ENCODE measurements around the gene RAD51B. TPM values are rescaled to one million over a fixed set of nuclear protein-coding genes. Genes with fewer than 3 reads are reported as not detected.

The RAD51B gene
- total and polyA plus RNA-seq, 4 donors, result 2.5 to 95.0 (median 9.6) TPM

DNA sequence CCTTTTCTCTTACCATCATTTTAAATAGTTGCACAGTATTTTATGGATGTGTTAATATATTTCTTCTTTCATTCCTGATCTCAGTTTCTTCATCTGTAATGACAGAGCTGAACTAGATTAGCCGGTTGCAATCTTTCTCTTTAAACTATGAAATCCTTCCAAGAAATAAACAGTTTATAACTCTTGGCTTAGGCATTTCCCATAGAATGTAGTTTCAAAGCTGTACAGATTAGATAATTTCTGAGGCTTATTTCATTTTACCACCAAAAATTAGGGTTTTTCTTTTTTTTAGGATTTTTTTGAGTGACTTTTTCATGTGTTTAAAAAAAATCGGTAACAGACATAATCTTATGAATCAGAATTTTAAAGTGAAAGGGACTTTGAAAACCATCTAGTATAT is 144.0 kb downstream of the RAD51B start:
- no peak overlapping the region for H3K27ac ChIP-seq (ENCODE audit: low read depth in 1 of 2, low read length in 1 of 2)
- peak in 2 of 3 donors; percentile 80 to 81 for DNase-seq
- H3K27me3 ChIP-seq (ENCODE audit: control insufficient read depth in 3 of 3, insufficient read depth in 3 of 3, low read length in 2 of 3), result no peaks in the 10 kb centered on the region
- H3K36me3 ChIP-seq (ENCODE audit: control insufficient read depth in 4 of 4, insufficient read depth in 4 of 4, low read length in 4 of 4), result no peaks in the 10 kb centered on the region
- peak overlapping the region in 1 of 2 donors; percentile 40 for H3K9ac ChIP-seq (ENCODE audit: insufficient read depth in 1 of 2, low read length in 2 of 2)
- H3K4me1 ChIP-seq (ENCODE audit: control insufficient read depth in 5 of 5, insufficient read depth in 5 of 5, low read length in 5 of 5), result peaks cover 0 to 60% (median 8%) of the 10 kb centered on the region in 5 donors
- WGBS, 2 donors, result 32 to 64% methylated on average over 2 of the region's 2 CpGs
- TF ChIP-seq, protein P1, sequence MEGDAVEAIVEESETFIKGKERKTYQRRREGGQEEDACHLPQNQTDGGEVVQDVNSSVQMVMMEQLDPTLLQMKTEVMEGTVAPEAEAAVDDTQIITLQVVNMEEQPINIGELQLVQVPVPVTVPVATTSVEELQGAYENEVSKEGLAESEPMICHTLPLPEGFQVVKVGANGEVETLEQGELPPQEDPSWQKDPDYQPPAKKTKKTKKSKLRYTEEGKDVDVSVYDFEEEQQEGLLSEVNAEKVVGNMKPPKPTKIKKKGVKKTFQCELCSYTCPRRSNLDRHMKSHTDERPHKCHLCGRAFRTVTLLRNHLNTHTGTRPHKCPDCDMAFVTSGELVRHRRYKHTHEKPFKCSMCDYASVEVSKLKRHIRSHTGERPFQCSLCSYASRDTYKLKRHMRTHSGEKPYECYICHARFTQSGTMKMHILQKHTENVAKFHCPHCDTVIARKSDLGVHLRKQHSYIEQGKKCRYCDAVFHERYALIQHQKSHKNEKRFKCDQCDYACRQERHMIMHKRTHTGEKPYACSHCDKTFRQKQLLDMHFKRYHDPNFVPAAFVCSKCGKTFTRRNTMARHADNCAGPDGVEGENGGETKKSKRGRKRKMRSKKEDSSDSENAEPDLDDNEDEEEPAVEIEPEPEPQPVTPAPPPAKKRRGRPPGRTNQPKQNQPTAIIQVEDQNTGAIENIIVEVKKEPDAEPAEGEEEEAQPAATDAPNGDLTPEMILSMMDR (IDR thresholded peaks at IDR 0.05; ENCODE audit: control extremely low read depth, extremely low read depth), result no peak
- no peak overlapping the region for H3K4me3 ChIP-seq
- ATAC-seq (ENCODE audit: insufficient read depth, low FRiP score), result no peak
- H3K9me3 ChIP-seq (ENCODE audit: control insufficient read depth in 4 of 4, insufficient read depth in 3 of 4, low read length in 3 of 4), result no peaks in the 10 kb centered on the region

DNA sequence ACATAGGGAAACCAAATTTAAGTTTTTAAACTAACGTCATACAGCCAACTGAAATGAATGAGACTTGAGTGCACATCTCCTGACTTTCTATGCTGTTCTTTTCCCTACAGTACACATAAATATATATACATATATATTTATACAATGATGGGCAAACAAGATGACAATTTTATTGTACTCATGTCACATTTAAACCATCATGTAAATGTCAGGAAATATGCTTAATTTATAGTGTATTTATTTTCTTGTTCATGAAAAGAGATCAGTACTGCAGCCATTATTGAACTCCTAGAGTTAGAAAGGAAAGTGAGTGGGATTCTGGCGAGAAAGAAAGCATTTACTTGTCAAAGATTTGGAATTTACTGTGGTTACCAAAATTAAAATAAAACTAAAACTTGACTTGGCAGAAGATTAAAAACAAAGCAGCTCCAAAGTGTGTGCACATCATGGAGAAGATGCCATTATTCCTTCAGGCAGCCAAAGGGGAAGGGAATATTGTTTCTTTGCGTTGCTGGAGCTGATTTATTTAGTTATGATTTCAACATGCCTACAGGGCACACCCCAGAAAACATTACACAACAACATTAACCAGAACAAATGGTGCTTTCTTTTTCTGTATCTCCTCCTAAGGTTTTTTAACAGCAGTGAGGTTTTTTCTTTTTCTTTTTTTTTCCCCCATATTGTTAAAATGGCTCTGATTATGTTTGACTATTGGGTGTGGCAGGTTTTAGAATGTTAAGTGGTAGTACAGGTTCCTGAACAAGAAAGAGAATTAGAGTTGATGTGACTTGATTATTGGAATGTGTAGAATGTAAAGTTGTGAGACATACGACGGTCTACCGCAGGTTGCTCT is 144.6 kb downstream of the RAD51B start:
- DNase-seq (peak; percentile 37 to 94 (median 91)), ATAC-seq (ENCODE audit: insufficient read depth, low FRiP score) (no peak)
- TF ChIP-seq, protein P1 (IDR thresholded peaks at IDR 0.05; ENCODE audit: control extremely low read depth, extremely low read depth), result no peak
- Histone ChIP-seq H3K27me3 (ENCODE audit: control insufficient read depth in 3 of 3, insufficient read depth in 3 of 3, low read length in 2 of 3) (no peaks in the 10 kb centered on the region), H3K4me1 (ENCODE audit: control insufficient read depth in 5 of 5, insufficient read depth in 5 of 5, low read length in 5 of 5) (peaks cover 0 to 55% (median 8%) of the 10 kb centered on the region in 5 donors), H3K36me3 (ENCODE audit: control insufficient read depth in 4 of 4, insufficient read depth in 4 of 4, low read length in 4 of 4) (no peaks in the 10 kb centered on the region), H3K27ac (ENCODE audit: low read depth in 1 of 2, low read length in 1 of 2) (no peak overlapping the region), H3K9ac (ENCODE audit: insufficient read depth in 1 of 2, low read length in 2 of 2) (peak overlapping the region in 1 of 2 donors; percentile 40), H3K9me3 (ENCODE audit: control insufficient read depth in 4 of 4, insufficient read depth in 3 of 4, low read length in 3 of 4) (no peaks in the 10 kb centered on the region), H3K4me3 (no peak overlapping the region)
- 56 to 67% methylated on average over 6 of the region's 6 CpGs for WGBS, 2 donors

DNA sequence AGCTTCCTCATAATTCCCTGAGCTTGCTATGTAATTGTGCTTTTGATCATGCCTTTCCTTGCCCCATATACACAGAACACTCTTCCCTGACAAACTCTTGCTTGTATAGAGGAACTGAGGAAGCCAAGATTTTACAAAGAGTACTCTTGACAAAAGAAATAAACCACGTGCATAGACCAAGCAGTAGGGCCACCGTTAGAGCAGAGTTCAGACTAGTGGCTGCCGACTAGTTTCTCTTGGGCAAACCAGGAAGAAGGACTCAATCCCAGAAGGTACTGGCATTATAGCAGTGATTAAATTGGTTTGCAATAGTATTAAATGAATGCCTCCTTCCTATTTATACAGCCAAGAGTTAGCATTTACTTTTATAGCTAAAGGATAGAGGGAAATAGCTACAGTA is 146.1 kb downstream of the RAD51B start:
- peaks cover 0 to 54% (median 8%) of the 10 kb centered on the region in 5 donors for H3K4me1 ChIP-seq (ENCODE audit: control insufficient read depth in 5 of 5, insufficient read depth in 5 of 5, low read length in 5 of 5)
- ATAC-seq (ENCODE audit: insufficient read depth, low FRiP score), result no peak
- H3K27ac ChIP-seq (ENCODE audit: low read depth in 1 of 2, low read length in 1 of 2), result no peak overlapping the region

More for the DNA sequence above, 146.1 kb downstream of the RAD51B start:
- 72 to 77% methylated on average over 3 of the region's 3 CpGs for WGBS, 2 donors
- DNase-seq, result no peak
- Histone ChIP-seq H3K4me3 (no peak overlapping the region), H3K9me3 (ENCODE audit: control insufficient read depth in 4 of 4, insufficient read depth in 3 of 4, low read length in 3 of 4) (no peaks in the 10 kb centered on the region), H3K27me3 (ENCODE audit: control insufficient read depth in 3 of 3, insufficient read depth in 3 of 3, low read length in 2 of 3) (no peaks in the 10 kb centered on the region), H3K36me3 (ENCODE audit: control insufficient read depth in 4 of 4, insufficient read depth in 4 of 4, low read length in 4 of 4) (no peaks in the 10 kb centered on the region), H3K9ac (ENCODE audit: insufficient read depth in 1 of 2, low read length in 2 of 2) (no peak overlapping the region)
- TF ChIP-seq, protein P1 (IDR thresholded peaks at IDR 0.05; ENCODE audit: control extremely low read depth, extremely low read depth), result no peak
